Lower lobe of right lung (tissue), 2 donors: ENCODE data around the gene LRRC59. TPM values are rescaled to one million over a fixed set of nuclear protein-coding genes. Genes with fewer than 3 reads are reported as not detected.

Experiments used
- ATAC-seq, 2 donors: fragments of 200-7000 bp; cut with Tn5 transposase; one replicate each; pipeline ENCODE4 v1.9.1; 2020 to 2022; ENCODE audit warnings: mild to moderate bottlenecking in 2 of 2, moderate library complexity in 2 of 2
- DNase-seq: peaks from one replicate; pipeline ENCODE4 v3.0.0-alpha.2; 2020
- H3K27ac ChIP-seq: fragments of 200-600 bp; one replicate; pipeline ENCODE4 v1.8.0; 2022
- H3K27me3 ChIP-seq: fragments of 200-600 bp; one replicate; pipeline ENCODE4 v1.8.0; 2022; ENCODE audit warnings: low read depth
- H3K36me3 ChIP-seq: fragments of 200-600 bp; one replicate; pipeline ENCODE4 v1.8.0; 2022; ENCODE audit warnings: mild to moderate bottlenecking
- H3K4me1 ChIP-seq: fragments of 200-600 bp; one replicate; pipeline ENCODE4 v1.8.0; 2022
- H3K4me3 ChIP-seq: fragments of 200-600 bp; one replicate; pipeline ENCODE4 v1.8.0; 2022; ENCODE audit warnings: mild to moderate bottlenecking
- H3K9me3 ChIP-seq: fragments of 200-600 bp; one replicate; pipeline ENCODE4 v1.8.0; 2022
- intact Hi-C: fragments of 100-400 bp; cut with DNase I; formaldehyde crosslinking; loops from one replicate; pipeline ENCODE4 v1.11.0; 2022
- total RNA-seq: library from RNA; stranded (reverse); fragmentation: NEBNext Ultra II Directional; extraction: Animal tissue kit (Norgen Biotek cat#: 25700); gene quantifications from one replicate; pipeline ENCODE4 v1.2.1, GENCODE V29; 2021
- TF ChIP-seq, protein P1 (sequence below): fragments of 200-600 bp; IDR thresholded peaks from one replicate; pipeline ENCODE4 v1.8.0; 2022; ENCODE audit warnings: antibody characterized with exemption, mild to moderate bottlenecking
- donor health status: DM: no; HTN: yes; CAD: no; lungs with severe emphysema.

LRRC59 gene
- total RNA-seq, 1 donor from 2014 or later = 55.5 TPM

DNA sequence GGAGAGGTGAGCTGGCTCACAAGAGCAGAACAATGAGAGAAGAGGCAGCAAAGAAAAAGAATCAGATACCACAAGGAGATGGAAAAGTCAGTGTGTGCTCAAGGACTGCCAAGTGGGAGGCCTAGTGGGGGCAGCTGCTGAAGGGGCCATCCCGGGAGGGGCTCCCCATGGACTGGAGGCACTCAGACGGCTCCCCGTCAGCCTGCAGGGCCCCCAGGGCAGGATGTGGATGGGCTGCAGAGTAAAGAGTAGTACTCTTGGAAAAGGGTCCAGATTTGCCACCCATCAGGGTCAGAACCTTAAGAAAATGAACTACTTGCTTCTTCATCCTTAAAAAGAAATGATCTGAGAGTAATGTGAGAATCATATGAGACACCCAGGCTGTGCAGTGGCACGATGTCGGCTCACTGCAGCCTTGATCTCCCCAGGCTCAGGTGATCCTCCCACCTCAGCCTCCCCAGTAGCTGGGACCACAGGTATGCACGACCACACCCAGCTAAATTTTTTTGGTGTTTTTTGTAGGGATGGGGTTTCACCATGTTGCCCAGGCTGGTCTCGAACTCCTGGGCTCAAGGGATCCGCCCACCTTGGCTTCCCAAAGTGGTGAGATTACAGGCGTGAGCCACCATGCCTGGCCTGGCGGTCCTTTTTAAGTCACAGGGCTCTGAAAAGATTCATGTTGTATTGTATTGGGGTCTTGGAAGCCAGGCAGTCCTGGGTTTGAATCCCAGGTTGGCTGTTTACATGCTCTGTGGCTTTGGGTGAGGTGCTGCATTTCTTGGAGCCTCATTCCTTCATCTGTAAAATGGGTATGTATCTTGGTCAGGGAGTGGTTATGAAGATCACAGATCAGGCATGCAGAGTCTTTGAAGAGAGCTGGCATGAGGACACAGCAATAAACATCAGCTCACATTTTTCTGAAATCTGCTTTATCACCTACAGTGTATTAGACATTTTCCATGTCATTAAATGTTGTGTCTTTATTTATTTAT, 43.8 kb upstream of the LRRC59 start:
- Histone ChIP-seq H3K9me3 (no peaks in the 10 kb centered on the region), H3K4me3 (no peak overlapping the region), H3K27me3 (no peaks in the 10 kb centered on the region), H3K36me3 (peaks cover 7% of the 10 kb centered on the region), H3K4me1 (peaks cover 31% of the 10 kb centered on the region), H3K27ac (peak overlapping the region; percentile 69)
- ATAC-seq (no peak), DNase-seq (no peak)
- TF ChIP-seq, protein P1, sequence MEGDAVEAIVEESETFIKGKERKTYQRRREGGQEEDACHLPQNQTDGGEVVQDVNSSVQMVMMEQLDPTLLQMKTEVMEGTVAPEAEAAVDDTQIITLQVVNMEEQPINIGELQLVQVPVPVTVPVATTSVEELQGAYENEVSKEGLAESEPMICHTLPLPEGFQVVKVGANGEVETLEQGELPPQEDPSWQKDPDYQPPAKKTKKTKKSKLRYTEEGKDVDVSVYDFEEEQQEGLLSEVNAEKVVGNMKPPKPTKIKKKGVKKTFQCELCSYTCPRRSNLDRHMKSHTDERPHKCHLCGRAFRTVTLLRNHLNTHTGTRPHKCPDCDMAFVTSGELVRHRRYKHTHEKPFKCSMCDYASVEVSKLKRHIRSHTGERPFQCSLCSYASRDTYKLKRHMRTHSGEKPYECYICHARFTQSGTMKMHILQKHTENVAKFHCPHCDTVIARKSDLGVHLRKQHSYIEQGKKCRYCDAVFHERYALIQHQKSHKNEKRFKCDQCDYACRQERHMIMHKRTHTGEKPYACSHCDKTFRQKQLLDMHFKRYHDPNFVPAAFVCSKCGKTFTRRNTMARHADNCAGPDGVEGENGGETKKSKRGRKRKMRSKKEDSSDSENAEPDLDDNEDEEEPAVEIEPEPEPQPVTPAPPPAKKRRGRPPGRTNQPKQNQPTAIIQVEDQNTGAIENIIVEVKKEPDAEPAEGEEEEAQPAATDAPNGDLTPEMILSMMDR = no peak
- intact Hi-C loops = no loop called here

DNA sequence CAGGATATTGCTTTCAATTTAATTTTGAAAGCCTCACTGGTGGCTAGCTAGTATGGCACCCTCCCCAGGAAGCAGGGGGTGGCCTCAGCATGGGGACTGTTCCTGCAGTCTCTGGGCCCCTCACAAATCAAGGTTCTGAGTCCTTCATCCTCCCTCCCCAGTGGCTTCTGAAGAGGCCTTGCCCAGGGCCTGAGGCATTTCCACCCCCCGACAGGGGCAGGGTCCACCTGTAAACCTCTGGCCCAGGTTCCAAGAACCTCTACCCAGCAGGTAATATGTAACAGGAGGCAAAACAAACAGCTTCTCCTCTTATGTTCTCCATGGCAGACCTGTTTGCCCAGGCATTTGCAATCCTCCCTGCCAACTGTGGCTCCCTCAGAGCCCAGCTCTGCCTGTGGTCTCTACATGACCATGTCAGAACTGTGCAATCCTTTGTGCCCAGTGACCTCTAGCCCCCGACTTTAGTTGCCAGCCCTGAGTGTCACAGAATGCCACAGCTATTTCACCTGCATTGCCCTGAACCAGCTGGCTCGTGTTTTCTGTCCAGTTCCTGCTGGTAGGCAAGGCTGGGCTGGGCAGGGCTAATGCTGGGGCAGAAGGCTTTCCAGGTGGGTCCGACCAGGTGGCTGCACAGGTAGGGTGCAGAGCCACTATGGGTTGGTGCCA, 43.0 kb upstream of the LRRC59 start:
- intact Hi-C loops = no loop called here
- peak; percentile 69 for DNase-seq
- Histone ChIP-seq H3K27ac (peak overlapping the region; percentile 69), H3K9me3 (no peaks in the 10 kb centered on the region), H3K4me1 (peaks cover 23% of the 10 kb centered on the region), H3K27me3 (no peaks in the 10 kb centered on the region), H3K36me3 (peaks cover 7% of the 10 kb centered on the region), H3K4me3 (no peak overlapping the region)
- TF ChIP-seq, protein P1 = no peak
- ATAC-seq = peak; percentile 80 to 88

GRCh38 chr17:50439008-50439407, 41.7 kb upstream of the LRRC59 start:
- DNase-seq = no peak
- no peak overlapping the region for H3K27ac ChIP-seq
- no peak overlapping the region for H3K4me3 ChIP-seq
- peaks cover 7% of the 10 kb centered on the region for H3K36me3 ChIP-seq
- intact Hi-C loops = no loop called here
- H3K27me3 ChIP-seq = no peaks in the 10 kb centered on the region
- no peak for ATAC-seq
- no peaks in the 10 kb centered on the region for H3K9me3 ChIP-seq
- H3K4me1 ChIP-seq = peaks cover 23% of the 10 kb centered on the region
- TF ChIP-seq, protein P1 = no peak

GRCh38 chr17:50437409-50437808, 40.1 kb upstream of the LRRC59 start:
- Histone ChIP-seq H3K4me3 (no peak overlapping the region), H3K27ac (no peak overlapping the region), H3K36me3 (peaks cover 7% of the 10 kb centered on the region), H3K4me1 (peaks cover 10% of the 10 kb centered on the region), H3K9me3 (no peaks in the 10 kb centered on the region), H3K27me3 (no peaks in the 10 kb centered on the region)
- ATAC-seq (no peak), DNase-seq (no peak)
- intact Hi-C loops = no loop called here
- TF ChIP-seq, protein P1 = no peak

GRCh38 chr17:50432125-50432762, 34.9 kb upstream of the LRRC59 start:
- intact Hi-C loops = no loop called here
- DNase-seq (no peak), ATAC-seq (no peak)
- Histone ChIP-seq H3K4me3 (no peak overlapping the region), H3K9me3 (no peaks in the 10 kb centered on the region), H3K27ac (no peak overlapping the region), H3K4me1 (peaks cover 27% of the 10 kb centered on the region), H3K27me3 (no peaks in the 10 kb centered on the region), H3K36me3 (peaks cover 4% of the 10 kb centered on the region)
- TF ChIP-seq, protein P1 = no peak
